Mesenteric fat pad (tissue), 1 donor: Measurements from ENCODE around the gene CAMKMT. TPM values are rescaled to one million over a fixed set of nuclear protein-coding genes. Genes with fewer than 3 reads are reported as not detected.

Experiments used
- DNase-seq: peaks from one replicate; pipeline ENCODE4 v3.0.0-alpha.2; 2020; ENCODE audit warnings: low spot score
- total RNA-seq: library from RNA; stranded (reverse); fragmentation: NEBNext Ultra II Directional; extraction: Animal tissue kit (Norgen Biotek cat#: 25700); gene quantifications from one replicate; pipeline ENCODE4 v1.2.1, GENCODE V29; 2021
- donor health status: DM: yes; HTN: yes; CAD: no.

Gene CAMKMT
- total RNA-seq, 1 donor from 2014 or later: 10.2 TPM

DNA sequence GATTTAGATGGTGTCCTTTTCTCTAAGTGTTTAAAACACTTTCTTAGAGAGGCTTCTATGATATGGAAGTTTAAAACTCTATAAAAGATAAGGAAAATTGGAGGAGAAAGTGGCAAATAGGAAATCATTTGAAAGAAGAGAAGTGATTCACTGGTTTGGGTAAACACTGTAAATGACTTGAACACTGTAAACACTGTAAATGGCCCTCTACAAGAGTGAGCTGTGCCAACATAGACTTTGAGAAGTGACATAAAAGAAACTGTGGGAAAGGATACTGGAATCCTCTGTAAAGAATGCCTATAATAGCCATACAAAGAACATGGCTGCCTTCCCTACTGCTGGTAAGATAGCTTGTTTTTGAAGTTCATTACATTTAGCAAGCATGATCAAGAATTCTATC, 368.8 kb downstream of the CAMKMT start:
- DNase-seq: no peak

DNA sequence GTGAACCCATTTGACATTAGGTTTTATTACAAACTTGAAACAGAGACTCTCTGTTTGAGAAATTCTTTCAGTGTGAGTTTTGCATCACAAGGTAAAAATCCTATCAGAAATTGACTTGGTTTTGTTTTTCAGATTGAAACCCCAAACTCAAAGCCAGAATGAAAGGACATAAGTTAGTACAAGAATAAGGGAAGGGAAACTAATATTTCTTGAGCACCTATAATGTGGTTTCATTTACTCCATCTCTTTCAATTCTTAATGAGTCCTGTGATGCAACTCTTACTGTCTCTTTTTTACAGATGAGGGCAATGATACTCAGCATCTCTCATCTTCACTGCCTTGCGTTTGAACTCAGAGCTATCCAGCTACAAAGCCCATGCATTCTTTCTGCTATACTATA, 369.8 kb downstream of the CAMKMT start:
- DNase-seq: no peak

GRCh38 chr2:44736270-44736942, 374.7 kb downstream of the CAMKMT start:
- DNase-seq: no peak

GRCh38 chr2:44740678-44741077, 378.9 kb downstream of the CAMKMT start:
- DNase-seq: no peak

GRCh38 chr2:44741507-44741906, 379.8 kb downstream of the CAMKMT start:
- DNase-seq: no peak

DNA sequence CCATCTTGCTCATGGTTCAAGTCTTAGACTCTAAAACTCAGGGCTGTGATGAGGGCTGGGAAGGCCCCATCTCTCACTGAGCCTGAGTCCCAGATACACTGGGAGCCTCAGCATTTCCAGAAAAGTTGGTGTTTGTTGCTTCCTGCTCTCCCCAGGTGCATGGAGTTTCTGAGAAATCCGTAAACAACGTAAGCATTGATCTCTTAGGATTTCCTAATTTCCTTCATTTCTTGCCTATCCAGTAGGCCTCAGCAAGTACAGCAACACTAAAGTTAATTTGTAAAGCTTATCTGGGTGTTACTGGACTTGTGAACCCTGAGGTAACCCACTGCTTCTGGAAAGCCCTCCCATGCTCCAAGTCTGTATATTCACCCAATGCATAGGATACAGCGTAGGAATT, 380.3 kb downstream of the CAMKMT start:
- no peak for DNase-seq

DNA sequence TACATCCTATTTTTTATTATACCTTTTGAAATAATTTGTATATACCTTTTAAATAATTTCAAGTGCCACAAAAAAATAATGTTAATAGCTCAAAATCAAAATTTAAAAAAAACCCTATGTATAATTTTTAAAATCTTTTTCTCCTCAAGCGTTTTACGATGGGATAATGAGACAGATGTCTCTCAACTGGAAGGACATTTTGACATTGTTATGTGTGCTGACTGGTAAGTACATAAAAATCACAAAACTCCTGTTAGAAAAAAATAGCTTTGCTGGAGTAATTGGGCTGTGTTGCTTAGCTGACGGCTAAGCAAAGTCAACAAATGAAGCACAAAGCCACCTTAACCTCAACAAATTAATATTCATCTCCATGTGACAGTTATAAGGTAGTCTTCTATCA, 381.7 kb downstream of the CAMKMT start:
- no peak for DNase-seq

DNA sequence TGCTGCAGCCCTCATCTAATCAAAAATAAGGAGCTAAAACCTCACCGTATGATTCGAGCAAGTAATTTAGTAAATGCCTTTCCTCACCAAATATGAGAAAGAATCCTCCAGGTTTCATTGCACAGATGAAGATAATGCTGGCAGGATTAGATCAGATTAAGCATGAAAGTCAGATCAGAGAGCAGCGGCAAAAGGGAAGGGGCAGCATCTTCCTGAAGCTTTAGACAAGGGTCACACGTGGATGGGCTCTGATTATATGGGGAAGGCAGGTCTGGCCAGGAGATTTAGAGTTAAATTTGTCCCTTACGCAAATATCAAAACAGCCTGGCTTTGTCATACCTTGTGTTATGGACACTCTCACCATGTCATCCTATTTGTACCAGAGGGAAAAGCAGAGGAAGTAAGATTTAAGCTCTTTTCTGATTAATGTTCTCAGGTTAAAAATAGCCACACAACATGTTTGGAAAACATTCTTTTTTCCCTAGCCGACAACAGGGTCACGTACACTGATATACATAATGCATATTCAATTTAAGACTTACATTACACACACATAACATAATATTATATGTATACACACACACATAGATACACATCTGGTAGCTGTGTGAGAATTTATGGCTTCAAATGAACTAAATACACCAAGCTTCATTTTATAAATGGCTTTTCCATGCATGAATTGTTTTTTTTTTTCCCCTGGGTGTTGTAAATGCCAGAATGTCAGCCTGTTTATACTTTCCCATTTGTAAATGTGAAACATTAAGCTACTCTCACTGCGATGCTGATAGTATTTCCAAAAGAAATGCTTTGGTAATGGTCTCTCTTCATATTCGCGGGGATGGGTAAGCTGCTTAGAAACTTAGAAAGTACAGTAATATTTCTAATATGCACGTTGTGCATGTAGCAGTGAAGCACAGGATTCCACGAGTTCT, 383.5 kb downstream of the CAMKMT start:
- DNase-seq: no peak

- no peak for DNase-seq
Observed at GRCh38 chr2:44745922-44746766, 384.4 kb downstream of the CAMKMT start.

- no peak for DNase-seq
Observed at GRCh38 chr2:44746856-44747615, 385.3 kb downstream of the CAMKMT start.

- no peak for DNase-seq
Observed at GRCh38 chr2:44747794-44748193, 386.0 kb downstream of the CAMKMT start.

GRCh38 chr2:44751754-44752479, 390.2 kb downstream of the CAMKMT start:
- DNase-seq: no peak

GRCh38 chr2:44752761-44753160, 391.0 kb downstream of the CAMKMT start:
- no peak for DNase-seq

- DNase-seq: no peak
Observed at GRCh38 chr2:44753552-44754285, 392.0 kb downstream of the CAMKMT start.

DNA sequence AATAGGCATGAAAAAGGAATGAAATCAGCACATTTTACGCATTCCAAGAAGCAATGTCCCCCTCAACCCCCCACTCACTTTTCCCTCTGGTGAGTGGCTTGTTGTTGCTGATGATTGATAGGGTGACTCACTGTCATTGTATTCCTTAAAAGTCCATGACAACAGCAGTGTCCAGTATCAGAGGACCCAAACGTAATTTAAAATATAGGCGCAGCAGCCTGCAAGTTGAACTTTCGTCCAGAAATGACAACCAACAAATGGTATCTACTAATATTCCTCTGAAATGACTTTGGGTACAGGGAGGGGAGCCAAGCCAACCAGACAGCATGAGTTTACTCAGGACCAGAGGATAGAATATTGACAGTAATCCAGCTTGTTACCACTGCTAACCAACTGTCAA, 396.8 kb downstream of the CAMKMT start:
- DNase-seq: no peak

GRCh38 chr2:44759823-44760222, 398.1 kb downstream of the CAMKMT start:
- DNase-seq: no peak

- DNase-seq: no peak
Observed at GRCh38 chr2:44763275-44763782, 401.6 kb downstream of the CAMKMT start.

DNA sequence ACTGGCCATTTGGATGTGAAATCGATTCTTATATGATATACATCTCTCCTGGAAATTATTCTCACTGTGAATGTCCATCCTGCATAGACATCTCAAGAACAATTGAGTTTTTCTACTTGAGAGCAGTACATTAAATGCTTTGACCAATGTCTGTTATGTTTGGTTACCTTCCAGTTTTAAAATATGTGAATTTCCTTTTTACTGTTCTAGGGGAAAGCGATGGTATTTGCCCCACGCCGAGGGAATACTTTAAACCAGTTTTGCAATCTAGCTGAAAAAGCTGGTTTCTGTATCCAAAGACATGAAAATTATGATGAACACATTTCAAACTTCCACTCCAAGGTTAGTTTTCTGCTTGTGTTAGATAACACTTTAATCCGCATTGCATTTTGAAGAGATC, 404.5 kb downstream of the CAMKMT start:
- DNase-seq: no peak

- DNase-seq: no peak
Observed at GRCh38 chr2:44766777-44767176, 405.0 kb downstream of the CAMKMT start.
